Liver (tissue), 9 donors: ENCODE data around the gene SLC16A2. TPM values are rescaled to one million over a fixed set of nuclear protein-coding genes. Genes with fewer than 3 reads are reported as not detected.

ENCODE experiments used
- DNase-seq: peaks from one replicate; pipeline ENCODE4 v3.0.0-alpha.2; 2017; ENCODE audit warnings: low spot score
- H3K27ac ChIP-seq, 2 donors: one replicate each; pipeline ENCODE4 v1.7.0; 2013; ENCODE audit warnings: inconsistent platforms in 2 of 2, low read length in 2 of 2, control low read depth in 1 of 2, low read depth in 1 of 2, mild to moderate bottlenecking in 1 of 2
- H3K27me3 ChIP-seq, 4 donors: one replicate each; pipeline versions ENCODE4 v1.6.1 to v1.7.0; 2013; ENCODE audit warnings: low read length in 3 of 4, inconsistent platforms in 1 of 4, mild to moderate bottlenecking in 1 of 4, moderate library complexity in 1 of 4; ENCODE audit not compliant: control insufficient read depth in 4 of 4, insufficient read depth in 4 of 4
- H3K36me3 ChIP-seq, 4 donors: one replicate each; pipeline versions ENCODE4 v1.6.1 to v1.7.0; 2013; ENCODE audit warnings: low read length in 3 of 4, mild to moderate bottlenecking in 3 of 4, low read depth in 1 of 4, moderate library complexity in 1 of 4; ENCODE audit not compliant: control insufficient read depth in 4 of 4, insufficient read depth in 3 of 4
- H3K4me1 ChIP-seq, 4 donors: one replicate each; pipeline versions ENCODE4 v1.6.1 to v1.7.0; 2013; ENCODE audit warnings: low read length in 3 of 4, mild to moderate bottlenecking in 3 of 4, moderate library complexity in 1 of 4; ENCODE audit not compliant: control insufficient read depth in 4 of 4, insufficient read depth in 4 of 4
- H3K4me3 ChIP-seq, 3 donors: one replicate each; pipeline versions ENCODE4 v1.6.1 to v1.7.0; 2013; ENCODE audit warnings: low read length in 3 of 3, control low read depth in 1 of 3, low read depth in 1 of 3, mild to moderate bottlenecking in 1 of 3
- H3K9ac ChIP-seq, 2 donors: one replicate each; pipeline ENCODE4 v1.7.0; 2013; ENCODE audit warnings: low read length in 2 of 2, mild to moderate bottlenecking in 2 of 2, moderate library complexity in 2 of 2, control low read depth in 1 of 2, low read depth in 1 of 2
- H3K9me3 ChIP-seq, 4 donors: one replicate each; pipeline versions ENCODE4 v1.6.1 to v1.7.0; 2013; ENCODE audit warnings: low read length in 3 of 4; ENCODE audit not compliant: control insufficient read depth in 4 of 4
- ATF3 ChIP-seq: IDR thresholded peaks from 2 replicates; pipeline ENCODE4 v1.6.1; 2016; ENCODE audit warnings: antibody characterized with exemption
- CTCF ChIP-seq: fragments of 150-350 bp; IDR thresholded peaks from 2 replicates; pipeline ENCODE4 v1.5.1; 2017; ENCODE audit warnings: improper control_type of control experiment, low read depth, low read length; ENCODE audit not compliant: missing input control
- EGR1 ChIP-seq, 2 donors: IDR thresholded peaks; 2 replicates each; pipeline ENCODE4 v1.6.1; 2016 to 2018; ENCODE audit warnings: antibody characterized with exemption in 2 of 2, low read depth in 2 of 2
- FOXA1 ChIP-seq: IDR thresholded peaks from 2 replicates; pipeline ENCODE4 v1.6.1; 2016; ENCODE audit warnings: antibody characterized with exemption
- GABPA ChIP-seq, 2 donors: IDR thresholded peaks in 1 of 2; conservative IDR thresholded peaks in 1 of 2; 2 replicates each; pipeline ENCODE4 v1.6.1; 2016; ENCODE audit warnings: antibody characterized with exemption in 2 of 2, mild to moderate bottlenecking in 1 of 2, moderate library complexity in 1 of 2
- JUND ChIP-seq, 2 donors: IDR thresholded peaks; 2 replicates each; pipeline ENCODE4 v1.6.1; 2016; ENCODE audit warnings: antibody characterized with exemption in 2 of 2
- MAX ChIP-seq: IDR thresholded peaks from 2 replicates; pipeline ENCODE4 v1.6.1; 2016; ENCODE audit warnings: antibody characterized with exemption
- NR2F2 ChIP-seq: IDR thresholded peaks from 2 replicates; pipeline ENCODE4 v1.6.1; 2016; ENCODE audit warnings: antibody characterized with exemption
- RAD21 ChIP-seq, 2 donors: IDR thresholded peaks; 2 replicates each; pipeline ENCODE4 v1.6.1; 2016; ENCODE audit warnings: antibody characterized with exemption in 2 of 2, mild to moderate bottlenecking in 2 of 2
- REST ChIP-seq: IDR thresholded peaks from 2 replicates; pipeline ENCODE4 v1.6.1; 2016; ENCODE audit warnings: antibody characterized with exemption, mild to moderate bottlenecking
- SP1 ChIP-seq: IDR thresholded peaks from 2 replicates; pipeline ENCODE4 v1.6.1; 2018; ENCODE audit warnings: antibody characterized with exemption, mild to moderate bottlenecking
- YY1 ChIP-seq: IDR thresholded peaks from 2 replicates; pipeline ENCODE4 v1.6.1; 2016; ENCODE audit warnings: antibody characterized with exemption, mild to moderate bottlenecking
- WGBS: extraction: QIAGEN DNeasy Blood & Tissue Kit; methylation state at CpG from one replicate; pipeline ENCODE4 v1.1.7; 2013; 5-methylcytosine and 5-hydroxymethylcytosine counted together
- polyA plus RNA-seq, 2 donors: library from polyadenylated mRNA; stranded (reverse) in 1 of 2; unstranded in 1 of 2; fragments of 200-250 nt in 1 of 2; fragments of >200 nt in 1 of 2; fragmentation: Nextera tagmentation in 1 of 2; extraction: Ambion mirVana in 1 of 2; gene quantifications; one replicate each; pipeline versions ENCODE4 v1.2.1 to v1.2.3, GENCODE V29; 2013 to 2015
- total RNA-seq, 2 donors: library from RNA; depleted of rRNA; stranded (reverse); fragments of >200 nt; gene quantifications; one replicate each; pipeline ENCODE4 v1.2.3, GENCODE V29; 2014
- donor health status: healthy.
- donor health status: healthy.
- donor health status: healthy.
- donor health status: healthy.
- donor health status: healthy.

The SLC16A2 gene
- total and polyA plus RNA-seq, 4 donors: 10.0 to 32.7 (median 21.9) TPM

GRCh38 chrX:74449937-74450330 is 28.6 kb downstream of the SLC16A2 start:
- WGBS: 90% methylated on average over 3 of the region's 3 CpGs
- TF ChIP-seq GABPA (IDR thresholded peaks at IDR 0.05 in 1 of 2, conservative IDR thresholded peaks at IDR 0.05 in 1 of 2) (no peak), EGR1 (IDR thresholded peaks at IDR 0.05; ENCODE audit: low read depth in 2 of 2) (no peak), REST (no peak), NR2F2 (no peak), RAD21 (IDR thresholded peaks at IDR 0.05) (no peak), SP1 (no peak), CTCF (no peak), JUND (IDR thresholded peaks at IDR 0.05) (no peak)
- no peaks in the 10 kb centered on the region for H3K36me3 ChIP-seq

GRCh38 chrX:74450803-74451449 is 29.6 kb downstream of the SLC16A2 start:
- no peak overlapping the region for H3K4me3 ChIP-seq
- DNase-seq: no peak
- H3K9me3 ChIP-seq: no peaks in the 10 kb centered on the region
- WGBS: 54% methylated on average over 1 of the region's 1 CpG
- TF ChIP-seq JUND (IDR thresholded peaks at IDR 0.05) (peak in 1 of 2 donors; percentile 51), FOXA1 (no peak), REST (no peak), MAX (no peak), ATF3 (no peak), YY1 (no peak)
- no peaks in the 10 kb centered on the region for H3K27me3 ChIP-seq
- H3K36me3 ChIP-seq: no peaks in the 10 kb centered on the region
- H3K4me1 ChIP-seq: peaks cover 0 to 5% (median 3%) of the 10 kb centered on the region in 4 donors
- H3K27ac ChIP-seq: peak overlapping the region in 1 of 2 donors; percentile 1
- H3K9ac ChIP-seq: no peak overlapping the region

More at GRCh38 chrX:74449937-74450330, 28.6 kb downstream of the SLC16A2 start:
- no peak overlapping the region for H3K27ac ChIP-seq
- peaks cover 0 to 5% (median 2%) of the 10 kb centered on the region in 4 donors for H3K4me1 ChIP-seq
- no peaks in the 10 kb centered on the region for H3K27me3 ChIP-seq
- no peak overlapping the region for H3K4me3 ChIP-seq
- no peaks in the 10 kb centered on the region for H3K9me3 ChIP-seq
- H3K9ac ChIP-seq: no peak overlapping the region
- no peak for DNase-seq
